NCI-H2227 (cell line): ENCODE results near the gene COL4A6.

Experiments
- DNase-seq: peaks from one replicate; lab custom pipeline; 2025; ENCODE audit not compliant: unreplicated experiment; lab: John Stamatoyannopoulos, UW

COL4A6 gene

GRCh38 chrX:108332281-108332680 lies 105.9 kb downstream of the COL4A6 start:
- DNase-seq, result no peak

- no peak for DNase-seq
Measured at GRCh38 chrX:108331126-108331909, 106.9 kb downstream of the COL4A6 start.

- DNase-seq, result no peak
Measured at GRCh38 chrX:108323751-108324150, 114.5 kb downstream of the COL4A6 start.

GRCh38 chrX:108322234-108322633 lies 116.0 kb downstream of the COL4A6 start:
- no peak for DNase-seq

- DNase-seq, result no peak
Measured at GRCh38 chrX:108316456-108316855, 121.8 kb downstream of the COL4A6 start.

- no peak for DNase-seq
Measured at GRCh38 chrX:108313669-108314068, 124.6 kb downstream of the COL4A6 start.

- DNase-seq, result peak; percentile 11
Measured at GRCh38 chrX:108312957-108313356, 125.3 kb downstream of the COL4A6 start.

- no peak for DNase-seq
Measured at GRCh38 chrX:108312011-108312410, 126.2 kb downstream of the COL4A6 start.

- DNase-seq, result no peak
Measured at GRCh38 chrX:108310506-108310905, 127.7 kb downstream of the COL4A6 start.

GRCh38 chrX:108309144-108309543 lies 129.1 kb downstream of the COL4A6 start:
- no peak for DNase-seq

GRCh38 chrX:108307132-108308085 lies 130.8 kb downstream of the COL4A6 start:
- no peak for DNase-seq

- DNase-seq, result no peak
Measured at GRCh38 chrX:108306086-108306485, 132.1 kb downstream of the COL4A6 start.

- DNase-seq, result no peak
Measured at GRCh38 chrX:108304757-108305156, 133.5 kb downstream of the COL4A6 start.

- DNase-seq, result peak; percentile 6
Measured at GRCh38 chrX:108304210-108304609, 134.0 kb downstream of the COL4A6 start.

GRCh38 chrX:108303682-108304081 lies 134.5 kb downstream of the COL4A6 start:
- DNase-seq, result no peak

- DNase-seq, result no peak
Measured at GRCh38 chrX:108299704-108300103, 138.5 kb downstream of the COL4A6 start.

GRCh38 chrX:108299101-108299591 lies 139.1 kb downstream of the COL4A6 start:
- no peak for DNase-seq

GRCh38 chrX:108298165-108298602 lies 140.0 kb downstream of the COL4A6 start:
- DNase-seq, result no peak

GRCh38 chrX:108297290-108297689 lies 140.9 kb downstream of the COL4A6 start:
- DNase-seq, result no peak

GRCh38 chrX:108292053-108292452 lies 146.2 kb downstream of the COL4A6 start:
- no peak for DNase-seq

- no peak for DNase-seq
Measured at GRCh38 chrX:108285918-108286317, 152.3 kb downstream of the COL4A6 start.

GRCh38 chrX:108285356-108285755 lies 152.9 kb downstream of the COL4A6 start:
- DNase-seq, result peak; percentile 27
